ENCODE results near the gene TMEM35B.
"Not testable (repeated sequence)": the region's sequence is repeated elsewhere in the genome, so short reads cannot be mapped to it uniquely, and the experiment has no call there.

- not testable (repeated sequence) for TF ChIP-seq CTCF, POLR2A (IDR thresholded peaks at IDR 0.05)
Observed at GRCh38 chr1:34948739-34949138, 36.4 kb downstream of the TMEM35B start.

Measured in heart left ventricle (tissue), 13 donors.